OCI-LY3 (cell line): ENCODE measurements around the gene KLRC3.
"Not testable (repeated sequence)": the region's sequence is repeated elsewhere in the genome, so short reads cannot be mapped to it uniquely, and the experiment has no call there.

ENCODE experiments used
- H2AFZ ChIP-seq: fragments of 200-600, 300-600 bp; shearing (Covaris generic); 2 replicates; pipeline ENCODE4 v1.6.0; 2014; ENCODE audit warnings: antibody characterized with exemption, low read depth, low read length
- H3K27ac ChIP-seq: fragments of 200-600, 300-600 bp; sonication (generic); 2 replicates; pipeline ENCODE4 v1.5.1; 2014; ENCODE audit warnings: mild to moderate bottlenecking, low read length, moderate library complexity, mixed read lengths
- H3K27me3 ChIP-seq: fragments of 200-600, 300-600 bp; sonication (generic); 2 replicates; pipeline ENCODE4 v1.6.1; 2014; ENCODE audit warnings: low read depth, low read length, mixed read lengths
- H3K36me3 ChIP-seq: fragments of 200-600, 300-600 bp; sonication (generic); replicated peaks from 2 replicates; pipeline ENCODE3; 2014; ENCODE audit warnings: low read depth, low read length, mixed read lengths
- H3K4me1 ChIP-seq: fragments of 300-600, 200-600 bp; sonication (generic); 2 replicates; pipeline ENCODE4 v1.6.1; 2014; ENCODE audit warnings: low read length, mixed read lengths
- H3K4me2 ChIP-seq: fragments of 200-600, 300-600 bp; sonication (generic); 2 replicates; pipeline ENCODE4 v1.6.1; 2014; ENCODE audit warnings: low read length, mixed read lengths
- H3K4me3 ChIP-seq: fragments of 300-600, 200-600 bp; sonication (generic); 2 replicates; pipeline ENCODE4 v1.5.1; 2014; ENCODE audit warnings: antibody characterized with exemption, mild to moderate bottlenecking, low read length, moderate library complexity
- H3K79me2 ChIP-seq: fragments of 300-600, 200-600 bp; shearing (Covaris generic); 2 replicates; pipeline ENCODE4 v1.6.1; 2014; ENCODE audit warnings: mild to moderate bottlenecking, low read length, mixed read lengths
- H3K9ac ChIP-seq: fragments of 300-600, 200-600 bp; shearing (Covaris generic); 2 replicates; pipeline ENCODE4 v1.6.0; 2014; ENCODE audit warnings: mild to moderate bottlenecking, low read length, moderate library complexity
- H3K9me3 ChIP-seq: fragments of 200-600, 300-600 bp; shearing (Covaris generic); 2 replicates; pipeline ENCODE4 v1.6.1; 2014; ENCODE audit warnings: low read length, mixed read lengths; ENCODE audit not compliant: insufficient read depth
- H4K20me1 ChIP-seq: fragments of 200-600, 300-600 bp; sonication (generic); 2 replicates; pipeline ENCODE4 v1.6.1; 2016; ENCODE audit warnings: low read length, mixed read lengths; ENCODE audit not compliant: insufficient read depth
- CTCF ChIP-seq: fragments of 200-600, 300-600 bp; sonication (generic); IDR thresholded peaks from 2 replicates; pipeline ENCODE4 v1.5.1; 2014; ENCODE audit warnings: antibody characterized with exemption, low read length, low read depth
- EZH2phosphoT487 ChIP-seq: fragments of 200-600 bp; shearing (Covaris generic); IDR thresholded peaks from 2 replicates; pipeline ENCODE4 v1.6.1; 2018; ENCODE audit warnings: antibody characterized with exemption, mixed run types, low read depth

KLRC3 gene

GRCh38 chr12:10404798-10405197 is 15.6 kb downstream of the KLRC3 start:
- Histone ChIP-seq H3K4me2 (no peak overlapping the region), H3K36me3 (peaks cover 4% of the 10 kb centered on the region), H3K4me3 (no peak overlapping the region), H3K4me1 (peaks cover 28% of the 10 kb centered on the region), H3K27me3 (no peaks in the 10 kb centered on the region), H4K20me1 (no peaks in the 10 kb centered on the region), H2AFZ (no peak overlapping the region), H3K27ac (no peak overlapping the region), H3K79me2 (no peaks in the 10 kb centered on the region), H3K9ac (no peak overlapping the region), H3K9me3 (peaks cover 10% of the 10 kb centered on the region; the same call in 1 of the 2 replicates)
- TF ChIP-seq CTCF (no peak), EZH2phosphoT487 (no peak)

GRCh38 chr12:10400829-10401228 is 19.6 kb downstream of the KLRC3 start:
- peaks cover 12% of the 10 kb centered on the region for H3K4me1 ChIP-seq
- no peaks in the 10 kb centered on the region for H3K27me3 ChIP-seq
- no peak overlapping the region for H2AFZ ChIP-seq
- no peak overlapping the region for H3K9ac ChIP-seq
- no peak overlapping the region for H3K27ac ChIP-seq
- H3K4me3 ChIP-seq: no peak overlapping the region
- peaks cover 4% of the 10 kb centered on the region for H3K36me3 ChIP-seq
- H3K4me2 ChIP-seq: no peak overlapping the region
- no peaks in the 10 kb centered on the region for H4K20me1 ChIP-seq
- peaks cover 21% of the 10 kb centered on the region; the same call in 1 of the 2 replicates for H3K9me3 ChIP-seq
- no peaks in the 10 kb centered on the region for H3K79me2 ChIP-seq
- no peak for TF ChIP-seq CTCF
- TF ChIP-seq EZH2phosphoT487: no peak

GRCh38 chr12:10398168-10398567 is 22.2 kb downstream of the KLRC3 start:
- no peak overlapping the region for H3K4me3 ChIP-seq
- H3K79me2 ChIP-seq: no peaks in the 10 kb centered on the region
- TF ChIP-seq EZH2phosphoT487 (no peak), CTCF (no peak)
- H3K4me1 ChIP-seq: peaks cover 37% of the 10 kb centered on the region
- no peak overlapping the region for H3K27ac ChIP-seq
- no peak overlapping the region for H2AFZ ChIP-seq
- H3K9ac ChIP-seq: no peak overlapping the region
- H4K20me1 ChIP-seq: no peaks in the 10 kb centered on the region
- H3K4me2 ChIP-seq: no peak overlapping the region
- H3K36me3 ChIP-seq: no peaks in the 10 kb centered on the region
- peaks cover 18% of the 10 kb centered on the region; the same call in 1 of the 2 replicates for H3K9me3 ChIP-seq
- no peaks in the 10 kb centered on the region for H3K27me3 ChIP-seq

- H3K27ac ChIP-seq: no peak overlapping the region
- H3K4me3 ChIP-seq: no peak overlapping the region
- H3K9me3 ChIP-seq: peaks cover 18% of the 10 kb centered on the region; the same call in 1 of the 2 replicates
- H3K4me2 ChIP-seq: no peak overlapping the region
- H3K79me2 ChIP-seq: no peaks in the 10 kb centered on the region
- H3K4me1 ChIP-seq: peaks cover 46% of the 10 kb centered on the region
- no peaks in the 10 kb centered on the region for H3K36me3 ChIP-seq
- H2AFZ ChIP-seq: no peak overlapping the region
- no peaks in the 10 kb centered on the region for H3K27me3 ChIP-seq
- no peak for TF ChIP-seq CTCF
- no peak for TF ChIP-seq EZH2phosphoT487
- no peaks in the 10 kb centered on the region for H4K20me1 ChIP-seq
- H3K9ac ChIP-seq: no peak overlapping the region
Observed at GRCh38 chr12:10397296-10397695, 23.1 kb downstream of the KLRC3 start.

- not testable (repeated sequence) for H3K79me2 ChIP-seq, H2AFZ ChIP-seq, H3K27me3 ChIP-seq, H3K4me3 ChIP-seq, H3K9ac ChIP-seq, H3K4me2 ChIP-seq, H3K36me3 ChIP-seq, H4K20me1 ChIP-seq, H3K27ac ChIP-seq
- H3K4me1 ChIP-seq: peaks cover 54% of the 10 kb centered on the region
- peaks cover 18% of the 10 kb centered on the region; the same call in 1 of the 2 replicates for H3K9me3 ChIP-seq
Observed at GRCh38 chr12:10396176-10396575, 24.2 kb downstream of the KLRC3 start.
